Neural cell (in vitro differentiated cells): ENCODE results near the gene TEF. TPM values are rescaled to one million over a fixed set of nuclear protein-coding genes. Genes with fewer than 3 reads are reported as not detected.
A peak's percentile ranks its signal among the peaks of the same experiment; 100 is the strongest.

Experiments used
- H2AFZ ChIP-seq: fragments of 200-600, 300-800 bp; sonication (generic), shearing (Covaris generic); 2 replicates; pipeline ENCODE4 v1.6.0; 2014; ENCODE audit warnings: low read depth, mild to moderate bottlenecking, antibody characterized with exemption, low read length, moderate library complexity
- H3F3A ChIP-seq: fragments of 200-600 bp; shearing (Covaris generic); 2 replicates; pipeline ENCODE4 v1.6.1; 2016; ENCODE audit warnings: mild to moderate bottlenecking, moderate library complexity, mixed read lengths, antibody characterized with exemption, low read length; ENCODE audit not compliant: insufficient read depth, poor library complexity, severe bottlenecking
- H3K27ac ChIP-seq: fragments of 200-600, 300-800 bp; sonication (generic), shearing (Covaris generic); 2 replicates; pipeline ENCODE4 v1.5.1; 2014; ENCODE audit warnings: mild to moderate bottlenecking, low read length, moderate library complexity
- H3K27me3 ChIP-seq: fragments of 300-800, 200-600 bp; sonication (generic), shearing (Covaris generic); 2 replicates; pipeline ENCODE4 v1.6.0; 2014; ENCODE audit warnings: mild to moderate bottlenecking, low read depth, low read length, moderate library complexity; ENCODE audit not compliant: insufficient read depth
- H3K36me3 ChIP-seq: fragments of 300-800, 200-600 bp; sonication (generic), shearing (Covaris generic); 2 replicates; pipeline ENCODE4 v1.5.1; 2014; ENCODE audit warnings: mild to moderate bottlenecking, antibody characterized with exemption, low read length, moderate library complexity; ENCODE audit not compliant: insufficient read depth
- H3K4me2 ChIP-seq: fragments of 300-800, 200-600 bp; sonication (generic), shearing (Covaris generic); 2 replicates; pipeline ENCODE4 v1.6.0; 2014; ENCODE audit warnings: mild to moderate bottlenecking, low read length
- H3K4me3 ChIP-seq: fragments of 300-800, 200-600 bp; sonication (generic), shearing (Covaris generic); 2 replicates; pipeline ENCODE4 v1.5.1; 2014; ENCODE audit warnings: mild to moderate bottlenecking, low read length, moderate library complexity
- H3K79me2 ChIP-seq: fragments of 200-600 bp; shearing (Covaris generic); replicated peaks from 2 replicates; pipeline ENCODE4 v1.6.0; 2014; ENCODE audit warnings: mild to moderate bottlenecking, low read length, moderate library complexity; ENCODE audit not compliant: insufficient read depth
- H3K9ac ChIP-seq: fragments of 300-800, 200-600 bp; sonication (generic), shearing (Covaris generic); 2 replicates; pipeline ENCODE4 v1.6.1; 2016; ENCODE audit warnings: mild to moderate bottlenecking, low read length, mixed read lengths
- H3K9me2 ChIP-seq: fragments of 200-600 bp; shearing (Covaris generic); 2 replicates; pipeline ENCODE4 v1.6.1; 2016; ENCODE audit warnings: mild to moderate bottlenecking, low read length, mixed read lengths; ENCODE audit not compliant: insufficient read depth
- H3K9me3 ChIP-seq: fragments of 200-600, 300-800 bp; sonication (generic), shearing (Covaris generic); 2 replicates; pipeline ENCODE4 v1.6.1; 2016; ENCODE audit warnings: mild to moderate bottlenecking, mixed run types, low read length, moderate library complexity, mixed read lengths
- H4K20me1 ChIP-seq: fragments of 200-600 bp; shearing (Covaris generic); 2 replicates; pipeline ENCODE4 v1.6.1; 2016; ENCODE audit warnings: mild to moderate bottlenecking, mixed run types; ENCODE audit not compliant: insufficient read depth
- EP300 ChIP-seq: fragments of 450-650 bp; conservative IDR thresholded peaks from 2 replicates; pipeline ENCODE4 v1.6.1; 2014; ENCODE audit warnings: antibody characterized with exemption, mild to moderate bottlenecking, moderate library complexity; ENCODE audit not compliant: poor library complexity, severe bottlenecking
- EZH2 ChIP-seq: fragments of 200-600, 300-800 bp; shearing (Covaris generic), sonication (generic); IDR thresholded peaks from 2 replicates; pipeline ENCODE4 v1.6.1; 2014; ENCODE audit warnings: antibody characterized with exemption, low read length, borderline replicate concordance, mild to moderate bottlenecking; ENCODE audit not compliant: insufficient read depth, poor library complexity, severe bottlenecking
- MXI1 ChIP-seq: fragments of 450-650 bp; conservative IDR thresholded peaks from 2 replicates; pipeline ENCODE4 v1.6.1; 2014; ENCODE audit warnings: antibody characterized with exemption, mild to moderate bottlenecking; ENCODE audit not compliant: poor library complexity, severe bottlenecking
- POLR2AphosphoS5 ChIP-seq: IDR thresholded peaks from 2 replicates; pipeline ENCODE4 v1.6.1; 2012
- RAD21 ChIP-seq: fragments of 450-650 bp; conservative IDR thresholded peaks from 2 replicates; pipeline ENCODE4 v1.6.1; 2014; ENCODE audit warnings: antibody characterized with exemption, mild to moderate bottlenecking, moderate library complexity
- REST ChIP-seq: IDR thresholded peaks from 2 replicates; pipeline ENCODE4 v1.6.1; 2012; ENCODE audit warnings: borderline replicate concordance
- SMC3 ChIP-seq: fragments of 450-650 bp; conservative IDR thresholded peaks from 2 replicates; pipeline ENCODE4 v1.6.1; 2014; ENCODE audit warnings: antibody characterized with exemption, mild to moderate bottlenecking, moderate library complexity; ENCODE audit not compliant: poor library complexity
- TAF1 ChIP-seq: IDR thresholded peaks from 2 replicates; pipeline ENCODE4 v1.6.1; 2012; ENCODE audit warnings: low read depth
- polyA plus RNA-seq: library from polyadenylated mRNA; depleted of rRNA; stranded (reverse); fragments of >200 nt; gene quantifications from 2 replicates; pipeline ENCODE4 v1.2.3, GENCODE V29; 2014
- TF ChIP-seq, protein P1 (sequence below): fragments of 450-650 bp; IDR thresholded peaks from 2 replicates; pipeline ENCODE4 v1.5.1; 2014; ENCODE audit warnings: antibody characterized with exemption, mild to moderate bottlenecking, moderate library complexity; ENCODE audit not compliant: poor library complexity, severe bottlenecking

Gene TEF
- polyA plus RNA-seq, 1 donor from 2014 or later: 4.9 TPM

- H3K36me3 ChIP-seq: no peaks in the 10 kb centered on the region
- peak overlapping the region; percentile 99 for H3K27ac ChIP-seq
- no peaks in the 10 kb centered on the region for H3K9me2 ChIP-seq
- peak overlapping the region; percentile 80 for H3K4me2 ChIP-seq
- peak overlapping the region; percentile 100 for H3K4me3 ChIP-seq
- H3F3A ChIP-seq: no peaks in the 10 kb centered on the region
- H3K79me2 ChIP-seq: peaks cover 38% of the 10 kb centered on the region
- H4K20me1 ChIP-seq: no peaks in the 10 kb centered on the region
- no peaks in the 10 kb centered on the region for H3K27me3 ChIP-seq
- no peaks in the 10 kb centered on the region for H3K9me3 ChIP-seq
- TF ChIP-seq RAD21 (no peak), MXI1 (peak; percentile 65), REST (no peak), POLR2AphosphoS5 (peak; percentile 85)
- peak overlapping the region; percentile 100 for H3K9ac ChIP-seq
- H2AFZ ChIP-seq: peak overlapping the region; percentile 51
Observed at GRCh38 chr22:41447435-41448188, 65.9 kb downstream of the TEF start.

- H3K27me3 ChIP-seq: no peaks in the 10 kb centered on the region
- peak overlapping the region; percentile 80 for H3K4me2 ChIP-seq
- H3K79me2 ChIP-seq: peaks cover 31% of the 10 kb centered on the region
- H3K9ac ChIP-seq: peak overlapping the region; percentile 100
- H3K9me2 ChIP-seq: no peaks in the 10 kb centered on the region
- H3K9me3 ChIP-seq: no peaks in the 10 kb centered on the region
- no peaks in the 10 kb centered on the region for H3F3A ChIP-seq
- peak overlapping the region; percentile 58 for H2AFZ ChIP-seq
- peak overlapping the region; percentile 100 for H3K4me3 ChIP-seq
- no peaks in the 10 kb centered on the region for H3K36me3 ChIP-seq
- TF ChIP-seq EZH2 (no peak), SMC3 (peak; percentile 11), POLR2AphosphoS5 (peak; percentile 89), REST (peak; percentile 56), MXI1 (peak; percentile 58), TAF1 (peak; percentile 76), RAD21 (no peak), EP300 (peak; percentile 98)
- TF ChIP-seq, protein P1, sequence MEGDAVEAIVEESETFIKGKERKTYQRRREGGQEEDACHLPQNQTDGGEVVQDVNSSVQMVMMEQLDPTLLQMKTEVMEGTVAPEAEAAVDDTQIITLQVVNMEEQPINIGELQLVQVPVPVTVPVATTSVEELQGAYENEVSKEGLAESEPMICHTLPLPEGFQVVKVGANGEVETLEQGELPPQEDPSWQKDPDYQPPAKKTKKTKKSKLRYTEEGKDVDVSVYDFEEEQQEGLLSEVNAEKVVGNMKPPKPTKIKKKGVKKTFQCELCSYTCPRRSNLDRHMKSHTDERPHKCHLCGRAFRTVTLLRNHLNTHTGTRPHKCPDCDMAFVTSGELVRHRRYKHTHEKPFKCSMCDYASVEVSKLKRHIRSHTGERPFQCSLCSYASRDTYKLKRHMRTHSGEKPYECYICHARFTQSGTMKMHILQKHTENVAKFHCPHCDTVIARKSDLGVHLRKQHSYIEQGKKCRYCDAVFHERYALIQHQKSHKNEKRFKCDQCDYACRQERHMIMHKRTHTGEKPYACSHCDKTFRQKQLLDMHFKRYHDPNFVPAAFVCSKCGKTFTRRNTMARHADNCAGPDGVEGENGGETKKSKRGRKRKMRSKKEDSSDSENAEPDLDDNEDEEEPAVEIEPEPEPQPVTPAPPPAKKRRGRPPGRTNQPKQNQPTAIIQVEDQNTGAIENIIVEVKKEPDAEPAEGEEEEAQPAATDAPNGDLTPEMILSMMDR: no peak
- no peaks in the 10 kb centered on the region for H4K20me1 ChIP-seq
- peak overlapping the region; percentile 99 for H3K27ac ChIP-seq
Observed at GRCh38 chr22:41448189-41448808, 66.6 kb downstream of the TEF start.
